Activated T-cell treated with anti-CD3 and anti-CD28 coated beads, Interleukin-2, amount 50 U/mL, for 4 hours (primary cell): ENCODE measurements around the gene B4GALT1. TPM values are rescaled to one million over a fixed set of nuclear protein-coding genes. Genes with fewer than 3 reads are reported as not detected.

Experiments
- ATAC-seq, 2 donors: fragments of 200-7000 bp; cut with Tn5 transposase; one replicate each; pipeline ENCODE4 v1.10.0; 2021
- DNase-seq: peaks from one replicate; pipeline ENCODE4 v3.0.0-alpha.2; 2020
- H3K27me3 Mint-ChIP-seq: one replicate; pipeline ENCODE4 v1.8.0; 2021; ENCODE audit warnings: low read depth, mixed read lengths
- H3K36me3 Mint-ChIP-seq: one replicate; pipeline ENCODE4 v1.8.0; 2022; ENCODE audit warnings: mixed read lengths; ENCODE audit not compliant: insufficient read depth
- H3K4me1 Mint-ChIP-seq: one replicate; pipeline ENCODE4 v1.8.0; 2021; ENCODE audit warnings: low read depth, mixed read lengths
- H3K4me3 Mint-ChIP-seq: one replicate; pipeline ENCODE4 v1.8.0; 2021; ENCODE audit warnings: mild to moderate bottlenecking, moderate library complexity, mixed read lengths
- H3K9me3 Mint-ChIP-seq: one replicate; pipeline ENCODE4 v1.8.0; 2021; ENCODE audit warnings: mixed read lengths
- total RNA-seq, 3 donors: library from RNA; stranded (reverse); gene quantifications; one replicate each; pipeline ENCODE4 v1.2.1, GENCODE V29; 2021

B4GALT1 gene
- total RNA-seq, 3 donors from 2014 or later, result 30.2 to 43.4 (median 32.0) TPM

DNA sequence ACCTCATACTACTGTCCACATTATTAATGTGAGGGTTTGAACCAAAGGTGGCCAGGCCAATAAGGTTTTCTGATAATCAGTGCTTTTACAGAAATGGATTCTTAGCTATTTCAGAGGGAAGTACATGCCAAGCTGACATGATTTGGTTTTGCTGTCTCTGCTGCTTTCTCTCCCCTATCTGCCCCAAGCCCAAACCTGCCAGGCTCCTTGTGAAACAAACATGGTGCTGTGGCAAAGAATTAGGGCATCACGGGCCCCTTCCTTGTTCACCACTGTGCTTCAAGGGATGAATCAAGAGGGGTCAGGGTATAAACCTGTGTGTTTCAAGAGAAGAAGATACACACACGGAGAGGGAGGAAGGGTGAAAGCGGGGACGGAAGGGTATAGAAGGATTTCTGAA, 49.3 kb downstream of the B4GALT1 start:
- Mint-ChIP-seq H3K4me3 (no peak overlapping the region), H3K27me3 (no peaks in the 10 kb centered on the region), H3K9me3 (no peaks in the 10 kb centered on the region), H3K4me1 (peaks cover 39% of the 10 kb centered on the region), H3K36me3 (peaks cover 24% of the 10 kb centered on the region)
- ATAC-seq (no peak), DNase-seq (no peak)

GRCh38 chr9:33117306-33117705, 49.8 kb downstream of the B4GALT1 start:
- Mint-ChIP-seq H3K4me1 (peaks cover 39% of the 10 kb centered on the region), H3K9me3 (no peaks in the 10 kb centered on the region), H3K36me3 (peaks cover 29% of the 10 kb centered on the region), H3K27me3 (no peaks in the 10 kb centered on the region), H3K4me3 (no peak overlapping the region)
- no peak for ATAC-seq
- DNase-seq, result no peak

- Mint-ChIP-seq H3K36me3 (peaks cover 29% of the 10 kb centered on the region), H3K4me3 (no peak overlapping the region), H3K27me3 (no peaks in the 10 kb centered on the region), H3K4me1 (peaks cover 39% of the 10 kb centered on the region), H3K9me3 (no peaks in the 10 kb centered on the region)
- ATAC-seq, result no peak
- DNase-seq, result no peak
Measured at GRCh38 chr9:33116860-33117259, 50.3 kb downstream of the B4GALT1 start.

- Mint-ChIP-seq H3K27me3 (no peaks in the 10 kb centered on the region), H3K4me3 (no peak overlapping the region), H3K4me1 (peaks cover 25% of the 10 kb centered on the region), H3K9me3 (no peaks in the 10 kb centered on the region), H3K36me3 (peaks cover 25% of the 10 kb centered on the region)
- DNase-seq, result no peak
- ATAC-seq, result no peak
Measured at GRCh38 chr9:33114746-33115145, 52.4 kb downstream of the B4GALT1 start.

- DNase-seq (no peak), ATAC-seq (no peak)
- Mint-ChIP-seq H3K9me3 (no peaks in the 10 kb centered on the region), H3K4me1 (peaks cover 24% of the 10 kb centered on the region), H3K4me3 (no peak overlapping the region), H3K36me3 (peaks cover 23% of the 10 kb centered on the region), H3K27me3 (no peaks in the 10 kb centered on the region)
Measured at GRCh38 chr9:33113799-33114547, 53.2 kb downstream of the B4GALT1 start.

DNA sequence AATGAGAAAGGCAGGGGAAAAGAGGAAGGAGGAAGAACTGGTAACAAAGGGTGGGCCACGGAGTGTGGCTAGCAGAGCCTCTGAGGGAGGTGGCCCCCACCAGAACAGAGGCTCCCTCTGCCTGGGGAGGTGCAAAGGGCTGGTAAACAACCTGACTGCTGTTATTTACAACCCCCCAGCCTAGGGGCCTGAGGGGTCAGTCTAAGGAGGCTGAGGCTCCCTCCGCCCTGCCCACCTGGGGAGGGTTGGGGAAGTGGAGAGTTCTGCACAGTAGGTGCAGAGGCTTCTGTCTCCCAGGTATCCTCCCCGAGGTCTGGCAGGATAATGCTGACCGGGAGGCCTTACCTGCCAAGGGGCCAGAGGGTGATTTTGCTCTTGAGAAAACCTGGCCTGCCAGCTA, 55.0 kb downstream of the B4GALT1 start:
- no peak overlapping the region for H3K4me3 Mint-ChIP-seq
- DNase-seq (no peak), ATAC-seq (no peak)
- H3K9me3 Mint-ChIP-seq, result no peaks in the 10 kb centered on the region
- no peaks in the 10 kb centered on the region for H3K27me3 Mint-ChIP-seq
- H3K36me3 Mint-ChIP-seq, result peaks cover 25% of the 10 kb centered on the region
- H3K4me1 Mint-ChIP-seq, result peaks cover 12% of the 10 kb centered on the region

DNA sequence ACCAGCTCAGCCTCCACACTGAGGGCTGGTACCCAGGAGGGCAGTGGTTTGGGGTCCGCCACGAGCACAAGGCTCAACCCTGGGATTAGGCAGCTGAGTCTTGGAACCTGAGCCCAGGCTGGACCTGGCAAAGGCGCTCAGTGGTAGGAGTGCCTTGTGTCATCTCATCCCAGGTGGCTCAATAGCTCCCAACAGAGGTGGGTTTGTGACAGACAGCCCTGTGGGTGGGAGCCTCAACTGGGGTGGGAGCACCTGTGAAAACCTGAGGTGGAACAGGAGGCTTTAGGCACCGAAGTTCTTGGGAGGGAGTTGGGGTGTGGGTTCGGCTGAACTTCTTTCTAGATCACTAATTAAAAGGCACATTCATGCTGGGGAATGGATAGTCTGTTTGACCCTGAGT, 55.5 kb downstream of the B4GALT1 start:
- peaks cover 8% of the 10 kb centered on the region for H3K4me1 Mint-ChIP-seq
- no peaks in the 10 kb centered on the region for H3K27me3 Mint-ChIP-seq
- no peak overlapping the region for H3K4me3 Mint-ChIP-seq
- H3K36me3 Mint-ChIP-seq, result peaks cover 25% of the 10 kb centered on the region
- no peaks in the 10 kb centered on the region for H3K9me3 Mint-ChIP-seq
- ATAC-seq, result no peak
- no peak for DNase-seq

GRCh38 chr9:33110686-33111085, 56.5 kb downstream of the B4GALT1 start:
- no peak for DNase-seq
- Mint-ChIP-seq H3K4me3 (no peak overlapping the region), H3K4me1 (peaks cover 7% of the 10 kb centered on the region), H3K27me3 (no peaks in the 10 kb centered on the region), H3K36me3 (peaks cover 25% of the 10 kb centered on the region), H3K9me3 (no peaks in the 10 kb centered on the region)
- ATAC-seq, result no peak

DNA sequence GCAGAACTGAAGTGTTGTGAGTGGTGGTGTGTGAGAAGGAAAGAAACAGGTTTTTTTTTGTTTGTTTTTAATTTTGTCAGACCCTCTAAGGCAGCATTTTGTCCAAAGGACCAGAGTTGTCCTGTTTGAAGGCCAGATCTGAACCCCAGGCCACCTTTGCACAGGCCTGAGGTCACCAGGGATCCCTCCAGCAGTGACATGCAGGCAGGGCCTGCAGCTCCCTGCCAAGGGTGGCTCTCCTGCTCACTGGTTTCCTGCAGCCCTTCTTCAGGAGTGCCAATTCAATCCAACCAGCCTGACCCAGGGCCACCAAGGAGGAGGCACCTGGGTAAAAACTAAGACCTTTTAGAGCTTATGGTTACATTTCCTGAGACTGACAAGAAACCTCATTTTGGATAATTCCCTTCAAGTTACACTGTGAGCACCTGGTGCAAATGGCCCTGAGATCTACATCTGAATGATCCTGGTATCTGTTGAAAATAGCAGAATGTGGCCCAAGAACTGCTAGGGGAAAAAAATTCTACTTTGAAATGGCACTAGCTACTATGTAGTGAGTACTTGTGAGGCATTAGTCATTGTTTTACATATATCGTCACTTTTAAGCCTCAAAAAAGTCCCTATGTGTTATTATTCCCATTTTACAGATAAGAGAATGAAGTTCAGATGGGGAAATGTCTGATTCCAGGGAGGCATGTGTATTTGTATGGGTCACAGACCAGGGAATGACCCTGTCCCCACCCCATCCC, 57.1 kb downstream of the B4GALT1 start:
- Mint-ChIP-seq H3K4me1 (peaks cover 7% of the 10 kb centered on the region), H3K36me3 (peaks cover 25% of the 10 kb centered on the region), H3K27me3 (no peaks in the 10 kb centered on the region), H3K4me3 (no peak overlapping the region), H3K9me3 (no peaks in the 10 kb centered on the region)
- no peak for DNase-seq
- no peak for ATAC-seq

DNA sequence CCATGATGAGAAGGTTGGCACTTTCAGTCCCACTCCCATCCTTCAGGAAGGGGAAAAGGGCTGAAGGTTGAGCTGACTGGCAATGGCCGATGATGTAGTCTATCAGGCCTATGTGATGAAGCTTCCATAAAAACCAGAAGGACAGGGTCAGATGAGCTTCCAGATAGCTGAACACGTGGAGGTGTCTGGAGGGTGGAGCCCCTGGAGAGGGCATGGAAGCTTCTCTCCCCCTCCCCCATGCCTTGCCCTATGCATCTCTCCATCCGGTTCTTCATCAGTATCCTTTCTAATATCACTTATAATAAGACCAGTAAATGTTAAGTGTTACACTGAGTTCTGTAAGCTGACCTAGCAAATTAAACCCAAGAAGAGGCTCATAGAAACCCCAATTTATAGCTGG, 58.0 kb downstream of the B4GALT1 start:
- ATAC-seq (no peak), DNase-seq (no peak)
- Mint-ChIP-seq H3K27me3 (no peaks in the 10 kb centered on the region), H3K4me3 (no peak overlapping the region), H3K36me3 (peaks cover 24% of the 10 kb centered on the region), H3K4me1 (peaks cover 7% of the 10 kb centered on the region), H3K9me3 (no peaks in the 10 kb centered on the region)

GRCh38 chr9:33108472-33108871, 58.7 kb downstream of the B4GALT1 start:
- no peaks in the 10 kb centered on the region for H3K27me3 Mint-ChIP-seq
- DNase-seq (no peak), ATAC-seq (no peak)
- no peak overlapping the region for H3K4me3 Mint-ChIP-seq
- peaks cover 18% of the 10 kb centered on the region for H3K36me3 Mint-ChIP-seq
- peaks cover 2% of the 10 kb centered on the region for H3K4me1 Mint-ChIP-seq
- H3K9me3 Mint-ChIP-seq, result no peaks in the 10 kb centered on the region

DNA sequence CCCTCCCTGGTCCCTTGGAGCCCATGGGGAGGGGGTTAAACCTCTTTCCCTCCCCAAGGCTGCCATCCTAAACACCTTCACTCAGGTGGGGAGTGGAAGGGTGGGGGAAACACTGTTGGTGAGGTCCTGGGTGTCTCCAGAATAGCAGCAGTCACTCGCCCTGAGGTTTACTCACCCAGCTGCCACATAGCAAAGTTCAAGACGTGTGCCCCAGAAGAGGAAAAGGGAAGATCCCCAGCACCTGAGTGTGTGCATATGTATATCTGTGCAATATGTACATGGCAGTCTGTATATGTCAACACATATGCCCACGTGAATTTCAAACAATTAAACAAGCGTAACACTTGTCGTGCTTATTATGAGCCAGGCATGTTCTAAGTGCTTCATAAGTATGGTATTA, 59.4 kb downstream of the B4GALT1 start:
- peaks cover 14% of the 10 kb centered on the region for H3K36me3 Mint-ChIP-seq
- ATAC-seq (no peak), DNase-seq (no peak)
- H3K4me1 Mint-ChIP-seq, result peaks cover 2% of the 10 kb centered on the region
- H3K4me3 Mint-ChIP-seq, result no peak overlapping the region
- no peaks in the 10 kb centered on the region for H3K27me3 Mint-ChIP-seq
- H3K9me3 Mint-ChIP-seq, result no peaks in the 10 kb centered on the region

- peaks cover 2% of the 10 kb centered on the region for H3K4me1 Mint-ChIP-seq
- H3K9me3 Mint-ChIP-seq, result no peaks in the 10 kb centered on the region
- ATAC-seq (no peak), DNase-seq (no peak)
- H3K36me3 Mint-ChIP-seq, result peaks cover 9% of the 10 kb centered on the region
- H3K4me3 Mint-ChIP-seq, result no peak overlapping the region
- no peaks in the 10 kb centered on the region for H3K27me3 Mint-ChIP-seq
Measured at GRCh38 chr9:33106827-33107621, 60.1 kb downstream of the B4GALT1 start.

DNA sequence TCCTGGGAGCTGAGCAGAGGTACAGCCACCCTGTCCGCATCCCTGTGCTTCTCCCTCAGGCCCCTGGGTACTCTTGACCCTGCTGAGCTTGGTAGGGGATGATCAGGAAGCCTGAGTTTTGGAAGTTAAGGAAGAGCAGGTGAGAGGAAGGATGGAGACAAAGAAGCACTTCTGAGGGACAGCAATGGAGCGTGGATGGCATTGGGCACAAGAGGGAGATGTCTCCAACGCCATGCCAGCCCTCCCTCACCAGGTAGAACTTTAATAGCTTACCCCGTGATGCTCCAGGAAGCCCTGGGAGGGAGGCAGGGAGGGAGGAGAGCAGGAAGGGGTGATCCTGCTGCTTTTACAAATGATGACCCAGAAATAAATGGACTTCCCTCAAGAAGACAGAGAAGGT, 60.8 kb downstream of the B4GALT1 start:
- Mint-ChIP-seq H3K9me3 (no peaks in the 10 kb centered on the region), H3K36me3 (peaks cover 4% of the 10 kb centered on the region), H3K27me3 (no peaks in the 10 kb centered on the region), H3K4me1 (peaks cover 2% of the 10 kb centered on the region), H3K4me3 (no peak overlapping the region)
- DNase-seq (no peak), ATAC-seq (no peak)
